B cell (primary cell): Measurements from ENCODE around the gene POGZ. TPM values are rescaled to one million over a fixed set of nuclear protein-coding genes. Genes with fewer than 3 reads are reported as not detected.

Source experiments
- ATAC-seq: fragments of 200-7000 bp; cut with Tn5 transposase; one replicate; pipeline ENCODE4 v1.10.0; 2021; ENCODE audit warnings: low read depth, mild to moderate bottlenecking, moderate number of reproducible peaks, moderate library complexity
- CTCF ChIA-PET: fragments of 350-600 bp; sonication (Branson Sonifier 250); formaldehyde crosslinking; loops from one replicate; lab custom pipeline; 2021; ENCODE audit warnings: antibody characterized with exemption, inconsistent platforms; lab: Charles Lee
- POLR2A ChIA-PET: fragments of 350-600 bp; sonication (Branson Sonifier 250); formaldehyde crosslinking; loops from one replicate; lab custom pipeline; 2021; ENCODE audit warnings: antibody characterized with exemption; lab: Charles Lee
- DNase-seq: peaks from one replicate; pipeline ENCODE4 v3.0.0; 2013
- H2AFZ ChIP-seq: 2 replicates; pipeline ENCODE4 v1.6.1; 2012; ENCODE audit warnings: mild to moderate bottlenecking, low read depth, low read length; ENCODE audit not compliant: insufficient read depth, poor library complexity, severe bottlenecking
- H3K27ac ChIP-seq, 2 donors: 1 replicate in 1 of 2; 2 replicates in 1 of 2; pipeline ENCODE4 v1.5.1; 2012 to 2013; ENCODE audit warnings: low read length in 2 of 2, mild to moderate bottlenecking in 2 of 2, moderate library complexity in 1 of 2
- H3K27me3 ChIP-seq, 4 experiments: fragments of 200-600 bp in 1 of 4; sonication (generic) in 1 of 4; replicated peaks in 1 of 4; 1 replicate in 2 of 4; 2 replicates in 2 of 4; pipeline versions ENCODE4 v1.6.1 to v1.7.0; 2013 to 2016; ENCODE audit warnings: low read length in 3 of 4, mild to moderate bottlenecking in 2 of 4, mixed read lengths in 1 of 4, moderate library complexity in 1 of 4; ENCODE audit not compliant: insufficient read depth in 4 of 4, control insufficient read depth in 3 of 4; ENCODE audit errors: control extremely low read depth in 1 of 4
- H3K36me3 ChIP-seq, 2 experiments: replicated peaks in 1 of 2; 1 replicate in 1 of 2; 2 replicates in 1 of 2; pipeline versions ENCODE4 v1.6.1 to v1.7.1; 2013; ENCODE audit warnings: low read length in 1 of 2; ENCODE audit not compliant: insufficient read depth in 2 of 2, control insufficient read depth in 1 of 2; ENCODE audit errors: control extremely low read depth in 1 of 2, extremely low read depth in 1 of 2
- H3K4me1 ChIP-seq, 2 donors: fragments of 200-600 bp in 1 of 2; sonication (generic) in 1 of 2; 1 replicate in 1 of 2; 2 replicates in 1 of 2; pipeline versions ENCODE4 v1.5.1 to v1.6.1; 2013 to 2017; ENCODE audit warnings: low read length in 2 of 2; ENCODE audit not compliant: control insufficient read depth in 2 of 2, insufficient read depth in 2 of 2
- H3K4me2 ChIP-seq: replicated peaks from 2 replicates; pipeline ENCODE3; 2012; ENCODE audit warnings: mild to moderate bottlenecking, low read depth, low read length; ENCODE audit not compliant: poor library complexity, severe bottlenecking
- H3K4me3 ChIP-seq, 5 experiments: fragments of 200-600 bp in 1 of 5; sonication (generic) in 1 of 5; 1 replicate in 3 of 5; 2 replicates in 2 of 5; pipeline versions ENCODE4 v1.5.1 to v1.7.0; 2011 to 2016; ENCODE audit warnings: low read length in 4 of 5, mild to moderate bottlenecking in 4 of 5, low read depth in 2 of 5, control low read depth in 1 of 5, moderate library complexity in 1 of 5; ENCODE audit not compliant: insufficient read depth in 1 of 5; ENCODE audit errors: control extremely low read depth in 1 of 5, extremely low read depth in 1 of 5
- H3K79me2 ChIP-seq: fragments of 200-600 bp; sonication (generic); one replicate; pipeline ENCODE4 v1.6.0; 2016; ENCODE audit warnings: low read length; ENCODE audit not compliant: control insufficient read depth, insufficient read depth
- H3K9ac ChIP-seq: fragments of 200-600 bp; sonication (generic); 2 replicates; pipeline ENCODE4 v1.6.1; 2017; ENCODE audit warnings: mild to moderate bottlenecking, low read length, moderate library complexity
- H3K9me3 ChIP-seq, 3 donors: one replicate each; pipeline versions ENCODE4 v1.6.1 to v1.7.1; 2013; ENCODE audit warnings: low read length in 2 of 3; ENCODE audit not compliant: control insufficient read depth in 2 of 3, insufficient read depth in 1 of 3; ENCODE audit errors: control extremely low read depth in 1 of 3
- H4K20me1 ChIP-seq: 2 replicates; pipeline ENCODE4 v1.6.0; 2012; ENCODE audit warnings: mild to moderate bottlenecking, low read length; ENCODE audit not compliant: insufficient read depth, control insufficient read depth, poor library complexity, severe bottlenecking
- H3K27ac Mint-ChIP-seq: one replicate; pipeline ENCODE4 v1.8.0; 2021; ENCODE audit warnings: mixed read lengths
- H3K27me3 Mint-ChIP-seq: one replicate; pipeline ENCODE4 v1.8.0; 2021; ENCODE audit warnings: mixed read lengths
- H3K4me1 Mint-ChIP-seq: one replicate; pipeline ENCODE4 v1.8.0; 2021; ENCODE audit warnings: mixed read lengths
- H3K4me3 Mint-ChIP-seq: one replicate; pipeline ENCODE4 v1.8.0; 2021; ENCODE audit warnings: mixed read lengths
- H3K9me3 Mint-ChIP-seq: one replicate; pipeline ENCODE4 v1.8.0; 2022; ENCODE audit warnings: mixed read lengths; ENCODE audit not compliant: insufficient read depth
- EZH2 ChIP-seq: IDR thresholded peaks from 2 replicates; pipeline ENCODE4 v1.6.1; 2012; ENCODE audit warnings: borderline replicate concordance, low read depth, mild to moderate bottlenecking, moderate library complexity, low read length; ENCODE audit not compliant: insufficient read depth, poor library complexity, severe bottlenecking
- WGBS: methylation state at CpG from one replicate; pipeline ENCODE4 v1.1.5; 2013; ENCODE audit warnings: missing lambda C conversion rate; ENCODE audit not compliant: insufficient coverage; 5-methylcytosine and 5-hydroxymethylcytosine counted together
- intact Hi-C: fragments of 100-400 bp; cut with micrococcal nuclease; formaldehyde crosslinking; loops from one replicate; pipeline ENCODE4 v1.10.0; 2022
- polyA plus RNA-seq: library from polyadenylated mRNA; depleted of rRNA; stranded (reverse); fragments of >200 nt; gene quantifications from 2 replicates; pipeline ENCODE4 v1.2.3, GENCODE V29; 2012
- total RNA-seq, 2 donors: library from RNA; stranded (reverse); fragments of 120-200 nt in 1 of 2; gene quantifications; 1 replicate in 1 of 2; 2 replicates in 1 of 2; pipeline versions ENCODE4 v1.2.3 to v1.2.4, GENCODE V29; 2013 to 2022
- TF ChIP-seq, protein P1 (sequence below): fragments of 200-600 bp; IDR thresholded peaks from one replicate; pipeline ENCODE4 v1.8.0; 2022; ENCODE audit warnings: antibody characterized with exemption, mild to moderate bottlenecking

POGZ gene
- total and polyA plus RNA-seq, 2 donors (not counting 1 experiment from before 2014, with no cell fraction given) = 50.2 to 194 TPM

DNA sequence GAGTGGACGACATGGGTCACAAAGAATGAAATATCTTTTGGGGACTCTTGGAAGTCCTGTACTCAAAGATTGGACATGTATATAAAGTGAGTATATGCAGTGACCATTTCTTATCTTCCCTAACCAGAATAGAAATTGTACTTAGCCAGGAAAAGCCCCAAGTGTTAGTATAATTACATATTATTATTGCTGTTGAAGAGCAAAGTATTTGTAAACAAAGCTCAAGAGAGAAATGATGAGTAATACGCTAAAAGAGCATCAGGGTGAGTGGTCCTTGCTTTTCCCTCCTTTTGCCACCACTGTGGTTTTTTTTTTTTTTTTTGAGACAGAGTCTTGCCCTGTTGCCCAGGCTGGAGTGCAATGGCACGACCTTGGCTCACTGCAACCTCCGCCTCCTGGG is 45.5 kb upstream of the POGZ start:
- Mint-ChIP-seq H3K9me3 (no peaks in the 10 kb centered on the region), H3K4me1 (no peaks in the 10 kb centered on the region), H3K27ac (no peak overlapping the region), H3K4me3 (no peak overlapping the region), H3K27me3 (no peaks in the 10 kb centered on the region)
- ChIA-PET CTCF (interaction anchor here (0.9 kb wide), 1 partner anchor 60 kb away, joined by 4 read pairs; no protein-coding TSS in a partner anchor), POLR2A (no interaction called here)
- no peak for ATAC-seq
- Histone ChIP-seq H3K4me3 (no peak overlapping the region), H4K20me1 (no peaks in the 10 kb centered on the region), H3K9me3 (no peaks in the 10 kb centered on the region), H3K4me2 (no peak overlapping the region), H2AFZ (no peak overlapping the region), H3K4me1 (no peaks in the 10 kb centered on the region), H3K36me3 (no peaks in the 10 kb centered on the region), H3K79me2 (no peaks in the 10 kb centered on the region), H3K27me3 (no peaks in the 10 kb centered on the region), H3K27ac (no peak overlapping the region), H3K9ac (no peak overlapping the region)
- WGBS = no CpG with 5 or more reads among the region's 4 CpGs
- intact Hi-C loops = no loop called here
- DNase-seq = no peak
- no peak for TF ChIP-seq EZH2
- TF ChIP-seq, protein P1, sequence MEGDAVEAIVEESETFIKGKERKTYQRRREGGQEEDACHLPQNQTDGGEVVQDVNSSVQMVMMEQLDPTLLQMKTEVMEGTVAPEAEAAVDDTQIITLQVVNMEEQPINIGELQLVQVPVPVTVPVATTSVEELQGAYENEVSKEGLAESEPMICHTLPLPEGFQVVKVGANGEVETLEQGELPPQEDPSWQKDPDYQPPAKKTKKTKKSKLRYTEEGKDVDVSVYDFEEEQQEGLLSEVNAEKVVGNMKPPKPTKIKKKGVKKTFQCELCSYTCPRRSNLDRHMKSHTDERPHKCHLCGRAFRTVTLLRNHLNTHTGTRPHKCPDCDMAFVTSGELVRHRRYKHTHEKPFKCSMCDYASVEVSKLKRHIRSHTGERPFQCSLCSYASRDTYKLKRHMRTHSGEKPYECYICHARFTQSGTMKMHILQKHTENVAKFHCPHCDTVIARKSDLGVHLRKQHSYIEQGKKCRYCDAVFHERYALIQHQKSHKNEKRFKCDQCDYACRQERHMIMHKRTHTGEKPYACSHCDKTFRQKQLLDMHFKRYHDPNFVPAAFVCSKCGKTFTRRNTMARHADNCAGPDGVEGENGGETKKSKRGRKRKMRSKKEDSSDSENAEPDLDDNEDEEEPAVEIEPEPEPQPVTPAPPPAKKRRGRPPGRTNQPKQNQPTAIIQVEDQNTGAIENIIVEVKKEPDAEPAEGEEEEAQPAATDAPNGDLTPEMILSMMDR = no peak

DNA sequence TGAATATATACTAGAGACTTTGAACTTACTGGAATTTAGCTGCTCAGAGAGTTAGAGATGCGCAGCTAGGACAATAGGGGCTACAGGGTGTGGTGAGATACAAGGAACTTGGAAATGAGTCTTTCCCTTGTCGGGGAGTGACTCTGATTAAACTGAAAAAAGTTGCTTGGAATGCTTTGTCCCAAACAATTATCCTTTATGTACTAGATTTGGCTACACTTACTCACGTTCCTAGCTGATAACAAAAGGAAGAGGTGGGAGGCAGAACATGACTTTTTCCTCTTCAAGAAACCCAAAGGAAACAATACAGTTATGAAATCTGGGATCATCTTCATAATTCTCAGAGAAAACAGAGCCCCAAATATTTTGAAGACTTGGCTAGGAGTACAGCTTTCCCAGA is 45.0 kb upstream of the POGZ start:
- no peak overlapping the region for H3K27ac Mint-ChIP-seq
- no peaks in the 10 kb centered on the region for H3K27me3 Mint-ChIP-seq
- no peak overlapping the region for H3K4me3 Mint-ChIP-seq
- no peak for ATAC-seq
- no peak overlapping the region for H3K27ac ChIP-seq
- H4K20me1 ChIP-seq = no peaks in the 10 kb centered on the region
- H3K4me1 Mint-ChIP-seq = no peaks in the 10 kb centered on the region
- no peak for DNase-seq
- no peaks in the 10 kb centered on the region for H3K79me2 ChIP-seq
- H3K27me3 ChIP-seq = no peaks in the 10 kb centered on the region
- TF ChIP-seq, protein P1 = no peak
- TF ChIP-seq EZH2 = no peak
- no peaks in the 10 kb centered on the region for H3K9me3 ChIP-seq
- H2AFZ ChIP-seq = no peak overlapping the region
- H3K9ac ChIP-seq = no peak overlapping the region
- 100% methylated on average over 1 of the region's 3 CpGs for WGBS
- no peak overlapping the region for H3K4me2 ChIP-seq
- ChIA-PET CTCF (interaction anchor here (0.9 kb wide), 1 partner anchor 60 kb away, joined by 4 read pairs; no protein-coding TSS in a partner anchor), POLR2A (no interaction called here)
- no peaks in the 10 kb centered on the region for H3K36me3 ChIP-seq
- H3K4me1 ChIP-seq = no peaks in the 10 kb centered on the region
- intact Hi-C loops = no loop called here
- H3K4me3 ChIP-seq = no peak overlapping the region
- no peaks in the 10 kb centered on the region for H3K9me3 Mint-ChIP-seq
